DOHH2 (cell line): ENCODE results near the gene TMEM126B.

ENCODE experiments used
- H3F3A ChIP-seq: fragments of 200-600 bp; sonication (generic), shearing (Covaris generic); 2 replicates; pipeline ENCODE4 v1.6.0; 2016; ENCODE audit warnings: antibody characterized with exemption, mild to moderate bottlenecking; ENCODE audit not compliant: control insufficient read depth, insufficient read depth
- H3K27ac ChIP-seq: fragments of 200-600 bp; sonication (generic); 2 replicates; pipeline ENCODE4 v1.5.1; 2014; ENCODE audit warnings: low read depth, mild to moderate bottlenecking, low read length, moderate library complexity
- H3K27me3 ChIP-seq: fragments of 200-600 bp; sonication (generic); 2 replicates; pipeline ENCODE4 v1.6.1; 2014; ENCODE audit warnings: mild to moderate bottlenecking, low read length, mixed read lengths; ENCODE audit not compliant: control insufficient read depth
- H3K36me3 ChIP-seq: fragments of 200-600 bp; sonication (generic); 2 replicates; pipeline ENCODE4 v1.6.1; 2014; ENCODE audit warnings: mild to moderate bottlenecking, low read length, moderate library complexity, mixed read lengths; ENCODE audit not compliant: control insufficient read depth
- H3K4me1 ChIP-seq: fragments of 200-600 bp; sonication (generic); 2 replicates; pipeline ENCODE4 v1.6.1; 2014; ENCODE audit warnings: mild to moderate bottlenecking, low read length, mixed read lengths; ENCODE audit not compliant: control insufficient read depth
- H3K4me2 ChIP-seq: fragments of 200-600 bp; sonication (generic); 2 replicates; pipeline ENCODE4 v1.6.0; 2014; ENCODE audit warnings: mild to moderate bottlenecking, low read length, moderate library complexity
- H3K4me3 ChIP-seq: fragments of 200-600 bp; sonication (generic); 2 replicates; pipeline ENCODE4 v1.5.1; 2014; ENCODE audit warnings: mild to moderate bottlenecking, low read length, mixed read lengths
- H3K79me2 ChIP-seq: fragments of 200-600 bp; sonication (generic); 2 replicates; pipeline ENCODE4 v1.6.1; 2014; ENCODE audit warnings: mild to moderate bottlenecking, low read length, mixed read lengths; ENCODE audit not compliant: control insufficient read depth
- H3K9me2 ChIP-seq: fragments of 200-600 bp; sonication (generic); replicated peaks from 2 replicates; pipeline ENCODE4 v1.6.1; 2014; ENCODE audit warnings: mild to moderate bottlenecking, low read length, mixed read lengths; ENCODE audit not compliant: control insufficient read depth
- H3K9me3 ChIP-seq: fragments of 200-600 bp; sonication (generic); 2 replicates; pipeline ENCODE4 v1.6.1; 2014; ENCODE audit warnings: antibody characterized with exemption, low read length, mixed read lengths; ENCODE audit not compliant: control insufficient read depth, insufficient read depth
- H4K20me1 ChIP-seq: fragments of 200-600 bp; sonication (generic); 2 replicates; pipeline ENCODE4 v1.6.0; 2014; ENCODE audit warnings: low read depth, mild to moderate bottlenecking, antibody characterized with exemption, low read length, moderate library complexity; ENCODE audit not compliant: control insufficient read depth, insufficient read depth
- CTCF ChIP-seq: fragments of 200-600 bp; sonication (generic); IDR thresholded peaks from one replicate; pipeline ENCODE4 v1.5.1; 2014; ENCODE audit warnings: antibody characterized with exemption, mild to moderate bottlenecking, low read depth, low read length; ENCODE audit not compliant: poor library complexity, severe bottlenecking
- EZH2phosphoT487 ChIP-seq: fragments of 200-600 bp; sonication (generic); IDR thresholded peaks from 2 replicates; pipeline ENCODE4 v1.6.1; 2017; ENCODE audit warnings: borderline replicate concordance, mild to moderate bottlenecking, antibody characterized with exemption, low read length, moderate library complexity, mixed read lengths

Gene TMEM126B

GRCh38 chr11:85658180-85658579, 29.8 kb downstream of the TMEM126B start:
- peaks cover 85% of the 10 kb centered on the region for H3K79me2 ChIP-seq

GRCh38 chr11:85661972-85662664, 33.7 kb downstream of the TMEM126B start:
- Histone ChIP-seq H3K4me3 (peak overlapping the region; percentile 82), H3F3A (peaks cover 20% of the 10 kb centered on the region; the same call in 1 of the 2 replicates), H3K36me3 (peaks cover 77% of the 10 kb centered on the region), H3K27ac (no peak overlapping the region), H3K4me2 (peak overlapping the region; percentile 80), H3K9me3 (no peaks in the 10 kb centered on the region), H3K9me2 (no peaks in the 10 kb centered on the region), H3K27me3 (no peaks in the 10 kb centered on the region), H4K20me1 (peaks cover 47% of the 10 kb centered on the region), H3K4me1 (peaks cover 42% of the 10 kb centered on the region), H3K79me2 (peaks cover 81% of the 10 kb centered on the region)
- no peak for TF ChIP-seq EZH2phosphoT487
- TF ChIP-seq CTCF: no peak

More at GRCh38 chr11:85658180-85658579, 29.8 kb downstream of the TMEM126B start:
- Histone ChIP-seq H3K4me3 (no peak overlapping the region), H3K4me2 (no peak overlapping the region), H3F3A (peaks cover 51% of the 10 kb centered on the region), H3K9me3 (no peaks in the 10 kb centered on the region), H3K27ac (no peak overlapping the region), H3K36me3 (peaks cover 93% of the 10 kb centered on the region), H3K27me3 (no peaks in the 10 kb centered on the region), H3K4me1 (peaks cover 36% of the 10 kb centered on the region), H3K9me2 (no peaks in the 10 kb centered on the region), H4K20me1 (peaks cover 50% of the 10 kb centered on the region)
- TF ChIP-seq EZH2phosphoT487 (no peak), CTCF (no peak)

- no peak overlapping the region for H3K27ac ChIP-seq
- no peaks in the 10 kb centered on the region for H3K9me3 ChIP-seq
- peak overlapping the region; percentile 82 for H3K4me3 ChIP-seq
- no peak for TF ChIP-seq EZH2phosphoT487
- TF ChIP-seq CTCF: no peak
- H3K4me1 ChIP-seq: peaks cover 42% of the 10 kb centered on the region
- no peaks in the 10 kb centered on the region for H3K9me2 ChIP-seq
- H4K20me1 ChIP-seq: peaks cover 40% of the 10 kb centered on the region
- H3K4me2 ChIP-seq: peak overlapping the region; percentile 80
- H3K27me3 ChIP-seq: no peaks in the 10 kb centered on the region
- peaks cover 70% of the 10 kb centered on the region for H3K79me2 ChIP-seq
- peaks cover 10% of the 10 kb centered on the region; the same call in 1 of the 2 replicates for H3F3A ChIP-seq
- peaks cover 66% of the 10 kb centered on the region for H3K36me3 ChIP-seq
These were observed 34.8 kb downstream of the TMEM126B start for GRCh38 chr11:85663080-85663752.
